GM19467 (cell line): Measurements from ENCODE around the gene ZNF814.
"Not testable (repeated sequence)": the region's sequence is repeated elsewhere in the genome, so short reads cannot be mapped to it uniquely, and the experiment has no call there.

ENCODE experiments used
- ATAC-seq: cut with Tn5 transposase; IDR thresholded peaks from one replicate; pipeline ENCODE4 v1.9.1; 2021; ENCODE audit warnings: mild to moderate bottlenecking, moderate library complexity; ENCODE audit not compliant: unreplicated experiment

ZNF814 gene

GRCh38 chr19:57867868-57868492 lies 20.9 kb downstream of the ZNF814 start:
- ATAC-seq, result no peak

GRCh38 chr19:57862351-57862750 lies 26.5 kb downstream of the ZNF814 start:
- ATAC-seq, result not testable (repeated sequence)

GRCh38 chr19:57854117-57854516 lies 34.7 kb downstream of the ZNF814 start:
- ATAC-seq, result not testable (repeated sequence)

GRCh38 chr19:57851812-57852603 lies 36.8 kb downstream of the ZNF814 start:
- ATAC-seq, result not testable (repeated sequence)

GRCh38 chr19:57850553-57851017 lies 38.3 kb downstream of the ZNF814 start:
- ATAC-seq, result no peak

- peak; percentile 86 for ATAC-seq
These were observed 39.0 kb downstream of the ZNF814 start, which contains the start of gene ZNF587 for GRCh38 chr19:57849666-57850473. Gene ZNF587, plus strand, starts transcription at chr19:57849859. Its CDS starts 180 bp downstream, at chr19:57850039.

- peak; percentile 23 for ATAC-seq
These were observed 39.6 kb downstream of the ZNF814 start for GRCh38 chr19:57849162-57849665.

- ATAC-seq, result not testable (repeated sequence)
These were observed 41.7 kb downstream of the ZNF814 start for GRCh38 chr19:57847164-57847563.

GRCh38 chr19:57841122-57841763 lies 47.6 kb downstream of the ZNF814 start:
- no peak for ATAC-seq

- ATAC-seq, result not testable (repeated sequence)
These were observed 50.1 kb downstream of the ZNF814 start for GRCh38 chr19:57838622-57839191.

- ATAC-seq, result not testable (repeated sequence)
These were observed 51.8 kb downstream of the ZNF814 start for GRCh38 chr19:57836991-57837390.

GRCh38 chr19:57830071-57830602 lies 58.7 kb downstream of the ZNF814 start, which contains the start of gene ZNF587B:
Gene ZNF587B, plus strand, starts transcription at chr19:57830299. Its CDS starts 230 bp downstream, at chr19:57830529.
- no peak for ATAC-seq

- no peak for ATAC-seq
These were observed 59.5 kb downstream of the ZNF814 start for GRCh38 chr19:57829316-57829715.

- ATAC-seq, result no peak
These were observed 63.3 kb downstream of the ZNF814 start for GRCh38 chr19:57825511-57825910.

- ATAC-seq, result not testable (repeated sequence)
These were observed 65.2 kb downstream of the ZNF814 start for GRCh38 chr19:57823608-57824007.

- not testable (repeated sequence) for ATAC-seq
These were observed 65.7 kb downstream of the ZNF814 start for GRCh38 chr19:57823155-57823554.

- ATAC-seq, result not testable (repeated sequence)
These were observed 67.3 kb downstream of the ZNF814 start for GRCh38 chr19:57821501-57821900.

GRCh38 chr19:57821095-57821494 lies 67.7 kb downstream of the ZNF814 start:
- not testable (repeated sequence) for ATAC-seq

- no peak for ATAC-seq
These were observed 68.2 kb downstream of the ZNF814 start for GRCh38 chr19:57820599-57820998.
